Measurements from ENCODE around the gene SLC25A10.
A peak's percentile ranks its signal among the peaks of the same experiment; 100 is the strongest.

Gene SLC25A10, protein sequence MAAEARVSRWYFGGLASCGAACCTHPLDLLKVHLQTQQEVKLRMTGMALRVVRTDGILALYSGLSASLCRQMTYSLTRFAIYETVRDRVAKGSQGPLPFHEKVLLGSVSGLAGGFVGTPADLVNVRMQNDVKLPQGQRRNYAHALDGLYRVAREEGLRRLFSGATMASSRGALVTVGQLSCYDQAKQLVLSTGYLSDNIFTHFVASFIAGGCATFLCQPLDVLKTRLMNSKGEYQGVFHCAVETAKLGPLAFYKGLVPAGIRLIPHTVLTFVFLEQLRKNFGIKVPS

DNA sequence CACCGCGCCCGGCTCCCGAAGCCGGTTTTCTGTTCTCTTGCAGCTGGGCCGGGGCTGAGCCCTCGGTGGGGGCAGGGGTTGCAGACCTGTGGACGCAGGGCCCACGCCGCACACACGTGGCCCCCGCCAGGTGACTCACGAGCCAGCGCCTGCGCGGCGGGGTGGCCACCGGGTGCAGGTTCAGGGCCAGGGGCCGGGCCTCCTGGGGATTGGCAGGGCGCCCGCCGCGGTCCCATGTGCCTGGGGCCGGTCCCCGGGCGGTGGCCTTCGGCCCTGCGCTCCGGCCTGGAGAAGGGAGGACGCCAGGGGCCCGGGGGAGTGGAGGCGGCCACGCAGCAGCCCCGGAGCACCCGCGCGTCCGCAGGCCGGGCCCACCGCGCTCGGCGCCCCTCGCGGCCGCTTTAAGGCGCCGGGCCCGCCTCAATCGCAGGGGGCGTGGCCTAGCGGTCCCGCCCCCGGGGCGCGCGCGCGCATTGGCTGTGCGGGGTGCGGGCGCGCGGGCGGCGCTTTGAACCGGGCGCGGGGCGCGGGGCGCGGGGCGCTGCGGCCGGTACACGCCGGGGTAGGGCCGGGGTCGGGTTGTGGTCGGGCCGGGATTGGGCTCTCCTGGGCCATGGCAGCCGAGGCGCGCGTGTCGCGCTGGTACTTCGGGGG is at the start of gene SLC25A10:
Gene SLC25A10 (plus strand): TSS at position 471 of the 654 bp plus-strand sequence. CDS start 143 bp downstream, at position 614.
- peak; percentile 98 for DNase-seq

DNA sequence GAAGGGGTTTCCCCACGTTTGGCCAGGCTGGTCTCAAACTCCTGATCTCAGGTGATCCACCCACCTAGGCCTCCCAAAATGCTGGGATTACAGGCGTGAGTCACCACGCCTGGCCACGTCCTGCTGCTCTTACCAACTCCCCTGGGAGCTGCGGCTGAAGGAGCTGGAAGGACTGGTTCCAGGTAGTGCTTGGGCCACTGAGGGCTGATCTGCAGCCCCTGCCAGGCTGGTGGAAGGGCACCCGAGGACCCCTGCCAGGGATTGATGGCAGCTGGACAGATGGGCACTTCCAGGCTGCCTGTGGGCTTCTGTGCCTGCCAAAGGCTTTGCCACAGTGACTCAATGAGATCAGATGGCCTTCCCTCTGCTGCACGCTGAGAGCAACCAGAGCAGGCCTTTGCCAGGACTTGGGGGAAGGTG is 48.0 kb upstream of the SLC25A10 start:
- no peak for DNase-seq

DNA sequence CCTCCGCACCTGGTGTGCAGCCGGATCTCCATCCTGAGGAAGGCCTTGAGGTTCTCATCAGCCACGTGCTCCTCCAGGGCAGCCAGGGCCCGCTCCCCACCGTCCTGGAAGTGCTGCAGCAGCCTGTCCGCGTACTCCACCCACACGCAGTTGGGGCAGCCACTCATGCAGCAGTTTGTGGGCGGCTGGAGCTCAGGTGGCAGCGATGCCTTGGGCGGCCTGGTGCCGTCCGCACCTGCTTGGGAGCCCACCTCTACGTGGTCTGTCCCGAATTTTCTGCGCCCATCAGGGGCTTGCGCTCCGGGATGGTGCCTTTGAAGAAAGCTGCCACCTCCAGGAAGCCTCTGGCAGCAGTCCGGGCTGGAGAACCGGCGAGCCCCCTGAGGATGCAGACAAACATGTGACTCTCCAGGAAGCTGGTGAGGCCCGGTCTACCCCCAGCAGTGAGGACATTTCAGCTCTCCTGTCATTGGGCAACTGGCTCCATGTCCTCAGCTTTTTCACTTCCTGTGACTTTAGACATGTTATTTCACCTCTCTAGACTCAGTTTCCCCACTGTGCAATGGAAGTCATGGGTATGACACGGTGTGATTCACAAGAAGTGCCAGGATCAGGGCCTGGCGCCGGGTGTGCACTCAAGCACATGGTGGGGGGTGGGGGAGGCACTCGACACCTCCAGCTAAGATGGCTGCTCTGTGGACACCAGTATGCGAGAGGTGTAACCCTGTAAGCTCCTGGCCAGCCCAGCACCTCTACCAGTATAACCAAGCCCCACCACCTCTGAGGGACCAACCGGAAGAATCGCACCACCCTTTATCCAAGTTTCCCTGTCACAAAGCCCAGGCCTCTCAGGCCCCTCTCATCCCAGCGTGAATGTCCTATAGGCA is 46.6 kb upstream of the SLC25A10 start:
- peak; percentile 57 for DNase-seq

DNA sequence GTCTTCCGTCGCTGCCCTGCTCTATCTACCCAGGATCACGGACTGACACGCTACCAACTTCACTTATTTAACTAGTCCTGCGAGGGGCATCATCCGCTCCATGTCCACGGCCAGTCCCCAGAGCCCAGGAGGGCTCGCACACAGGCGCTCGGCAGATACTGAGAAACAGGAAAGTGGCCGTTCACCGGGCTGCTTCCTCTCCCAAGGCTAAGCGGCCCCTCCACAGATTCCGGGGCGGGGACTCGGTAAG is 46.1 kb upstream of the SLC25A10 start:
- no peak for DNase-seq

DNA sequence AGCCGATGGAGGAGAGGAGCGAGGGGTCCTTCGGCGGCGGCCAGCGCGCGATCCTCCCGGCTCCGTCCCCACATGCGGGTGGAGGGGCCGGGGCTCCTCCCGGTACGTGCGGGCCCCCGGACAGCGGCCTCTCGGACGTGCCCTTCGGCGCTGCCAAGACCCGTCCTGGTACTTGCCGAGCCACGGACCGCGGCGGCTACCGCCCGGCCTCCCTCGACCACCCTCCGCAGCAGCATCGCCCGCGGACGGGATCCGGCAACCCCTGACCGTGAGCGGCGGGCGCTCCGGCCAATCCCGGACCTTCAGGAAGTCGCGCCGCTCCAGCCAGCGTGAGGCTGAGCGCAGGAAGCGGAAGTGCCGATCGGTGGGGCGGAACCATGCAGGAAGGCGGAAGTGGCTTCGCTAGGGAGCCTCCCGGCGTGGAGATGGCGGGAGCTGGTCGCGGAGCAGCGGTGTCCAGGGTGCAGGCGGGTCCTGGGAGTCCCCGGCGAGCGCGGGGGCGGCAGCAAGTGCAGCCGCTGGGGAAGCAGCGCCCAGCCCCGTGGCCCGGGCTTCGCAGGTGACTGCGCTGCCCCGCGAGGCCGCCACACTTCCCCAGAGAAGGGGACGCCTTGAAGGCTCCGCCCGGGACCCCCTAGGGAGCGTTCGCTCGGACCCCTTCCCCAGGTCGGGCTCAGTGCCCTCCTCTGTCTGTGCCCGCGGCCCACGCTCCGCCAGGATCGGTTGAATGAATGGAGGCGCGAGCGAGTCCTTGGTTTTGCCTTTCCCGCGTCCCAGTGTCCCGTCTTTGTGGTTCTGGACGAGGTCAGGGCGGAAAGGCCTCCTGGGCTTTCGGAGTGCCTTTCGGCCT is 45.5 kb upstream of the SLC25A10 start, which contains the start of the genes CCDC137 and OXLD1:
Gene CCDC137 (plus strand): TSS at position 396 of the 850 bp plus-strand sequence. CDS start 30 bp downstream, at position 426.
Gene OXLD1 (minus strand): TSS at position 264 of the 850 bp plus-strand sequence. CDS start 28 bp downstream, at position 236.
- DNase-seq = peak; percentile 97

DNA sequence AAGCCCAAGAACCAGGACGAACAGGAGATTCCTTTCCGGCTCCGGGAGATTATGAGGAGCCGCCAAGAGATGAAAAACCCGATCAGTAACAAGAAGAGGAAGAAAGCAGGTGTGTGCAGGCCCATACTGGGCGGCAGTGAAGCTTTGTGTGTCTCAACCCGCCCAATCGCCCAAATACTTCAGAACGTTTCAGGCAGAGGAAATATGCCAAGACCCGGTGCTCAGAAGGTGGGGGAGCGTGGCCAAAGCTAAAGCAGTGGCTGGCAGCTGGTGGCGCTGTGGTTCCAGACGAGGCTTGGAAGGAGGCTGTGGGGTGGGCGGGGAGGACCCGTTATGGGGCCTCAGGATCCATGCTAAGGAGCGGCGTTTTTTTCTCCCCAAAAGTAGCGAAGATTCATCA is 44.3 kb upstream of the SLC25A10 start:
- no peak for DNase-seq

DNA sequence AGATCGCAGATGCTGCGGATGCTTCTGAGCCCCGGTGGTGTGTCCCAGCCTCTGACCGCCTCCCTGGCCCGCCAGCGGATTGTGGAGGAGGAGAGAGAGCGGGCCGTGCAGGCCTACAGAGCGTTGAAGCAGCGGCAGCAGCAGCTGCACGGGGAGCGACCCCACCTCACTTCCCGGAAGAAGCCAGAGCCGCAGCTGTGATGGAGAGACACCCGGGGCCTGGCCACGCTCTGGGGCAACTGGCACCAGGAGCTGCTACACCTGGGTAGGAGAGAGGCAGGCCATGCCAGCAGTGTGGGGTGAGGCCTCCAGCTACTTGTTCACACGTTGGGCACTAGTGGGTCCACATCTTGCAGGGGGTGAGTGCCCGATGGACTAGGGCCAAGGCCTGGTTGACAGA is 39.6 kb upstream of the SLC25A10 start:
- no peak for DNase-seq

DNA sequence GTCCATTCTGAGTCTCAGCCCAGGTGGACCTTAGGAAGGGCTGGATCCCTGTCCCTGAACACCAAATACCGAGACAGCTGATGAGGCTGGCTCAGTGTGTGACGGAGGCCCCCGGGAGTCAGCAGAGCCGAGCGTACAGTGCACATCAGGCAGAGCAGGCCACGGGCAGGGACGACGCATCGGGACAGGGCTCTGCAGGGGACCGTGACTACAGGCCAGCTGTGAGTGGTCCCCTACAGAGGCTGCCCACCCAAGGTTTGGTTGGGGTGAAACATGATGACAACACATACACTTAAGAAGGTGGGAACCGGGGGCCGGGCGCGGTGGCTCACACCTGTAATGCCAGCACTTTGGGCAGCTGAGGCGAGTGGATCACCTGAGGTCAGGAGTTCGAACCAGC is 39.1 kb upstream of the SLC25A10 start:
- DNase-seq = no peak

DNA sequence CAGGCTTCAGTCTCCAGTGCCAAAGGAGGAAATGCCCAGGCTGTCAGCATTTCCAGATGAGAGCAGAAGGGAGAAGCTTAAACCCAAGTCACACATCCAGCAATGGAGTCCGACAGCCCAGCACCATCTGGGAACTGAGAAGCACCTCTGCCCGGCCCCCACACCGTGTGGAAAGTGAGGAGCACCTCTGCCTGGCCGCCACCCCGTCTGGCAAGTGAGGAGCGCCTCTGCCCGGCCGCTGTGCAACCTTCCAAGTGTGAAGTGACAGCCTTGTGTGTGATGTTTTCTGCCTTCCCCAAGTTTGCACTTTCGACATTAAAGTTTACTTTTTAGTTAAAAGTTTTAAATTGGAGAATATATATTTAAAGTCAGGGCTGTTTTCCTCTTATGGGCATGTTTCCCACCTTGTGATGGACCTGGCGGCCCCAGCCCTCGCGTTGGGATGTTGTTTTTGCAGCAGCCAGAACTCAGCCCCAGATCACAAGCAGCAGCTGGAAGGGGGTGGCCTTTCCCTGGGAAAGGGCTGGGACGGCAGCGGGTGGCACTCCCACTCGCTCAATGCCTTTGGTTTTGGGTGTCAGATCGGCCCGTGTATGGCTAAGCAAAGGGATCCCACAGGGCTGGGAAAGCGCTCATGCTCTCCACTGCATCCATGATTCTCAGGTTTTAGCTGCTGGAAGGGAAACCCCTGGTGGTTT is 38.4 kb upstream of the SLC25A10 start:
- no peak for DNase-seq

DNA sequence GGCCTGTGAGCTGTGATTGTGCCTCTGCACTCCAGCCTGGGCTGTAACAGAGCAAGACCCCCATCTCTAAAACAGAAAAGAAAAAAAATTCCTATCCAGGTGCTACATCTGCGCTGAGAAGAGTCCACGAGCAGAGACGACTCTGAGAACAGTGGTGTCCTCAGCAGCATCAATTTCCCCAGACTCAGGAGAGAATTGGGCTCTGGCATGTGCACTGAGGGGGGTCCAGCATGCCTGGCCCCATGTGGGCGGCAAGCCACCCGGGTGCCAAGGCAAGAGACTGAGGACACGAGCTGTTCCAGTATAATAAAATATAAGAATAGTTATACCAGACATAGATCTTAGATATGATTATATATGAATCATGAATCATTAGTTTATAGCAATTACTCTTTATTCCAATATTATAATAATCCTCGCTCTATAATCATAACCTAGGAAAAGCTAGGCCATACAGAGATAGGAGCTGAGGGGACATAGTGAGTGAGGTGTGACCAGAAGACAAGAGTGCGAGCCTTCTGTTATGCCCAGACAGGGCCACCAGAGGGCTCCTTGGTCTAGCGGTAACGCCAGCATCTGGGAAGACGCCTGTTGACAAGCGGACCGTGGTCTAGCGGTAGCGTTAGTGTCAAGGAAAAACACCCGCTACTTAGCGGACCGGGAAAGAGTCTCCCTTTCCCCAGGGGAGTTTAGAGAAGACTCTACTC is 36.4 kb upstream of the SLC25A10 start:
- peak; percentile 28 for DNase-seq

DNA sequence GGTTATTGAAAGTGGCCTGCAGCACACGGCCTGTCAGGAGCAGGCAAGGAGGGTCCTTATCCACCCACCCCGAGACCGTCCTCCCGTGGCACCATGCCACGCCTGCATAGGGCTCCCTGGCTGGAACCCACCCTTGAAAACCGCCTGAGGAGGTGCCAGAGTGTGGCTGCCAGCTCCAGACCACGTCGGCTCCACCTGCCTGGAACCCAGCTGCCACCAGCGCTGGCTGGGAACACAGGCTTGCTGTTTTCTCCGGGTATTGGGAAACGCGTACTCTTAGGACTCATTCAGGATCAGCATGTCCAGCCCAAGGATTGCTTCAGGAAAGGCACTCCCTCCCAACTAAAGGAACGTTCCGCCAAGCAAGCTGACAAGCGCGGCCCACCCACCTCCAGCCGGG is 35.2 kb upstream of the SLC25A10 start:
- DNase-seq = no peak

DNA sequence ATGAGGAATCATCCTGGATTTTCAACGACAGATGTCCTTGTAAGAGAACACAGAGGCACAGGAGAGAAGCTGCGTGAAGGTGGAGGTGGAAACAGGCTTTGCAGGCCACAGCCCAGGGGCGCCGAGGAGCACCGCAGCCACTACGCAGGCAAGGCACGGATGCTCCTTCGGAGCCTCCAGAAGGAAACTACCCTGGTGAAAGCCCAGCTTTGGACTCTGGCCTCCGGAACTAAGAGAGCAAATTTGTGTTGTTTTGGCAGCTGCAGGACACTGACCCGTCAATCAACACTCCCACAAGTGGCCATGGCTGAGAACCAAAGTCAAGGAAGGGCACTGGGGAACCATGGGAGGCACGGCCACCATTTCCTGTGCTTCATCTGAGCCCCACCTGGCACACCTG is 31.9 kb upstream of the SLC25A10 start:
- DNase-seq = no peak

DNA sequence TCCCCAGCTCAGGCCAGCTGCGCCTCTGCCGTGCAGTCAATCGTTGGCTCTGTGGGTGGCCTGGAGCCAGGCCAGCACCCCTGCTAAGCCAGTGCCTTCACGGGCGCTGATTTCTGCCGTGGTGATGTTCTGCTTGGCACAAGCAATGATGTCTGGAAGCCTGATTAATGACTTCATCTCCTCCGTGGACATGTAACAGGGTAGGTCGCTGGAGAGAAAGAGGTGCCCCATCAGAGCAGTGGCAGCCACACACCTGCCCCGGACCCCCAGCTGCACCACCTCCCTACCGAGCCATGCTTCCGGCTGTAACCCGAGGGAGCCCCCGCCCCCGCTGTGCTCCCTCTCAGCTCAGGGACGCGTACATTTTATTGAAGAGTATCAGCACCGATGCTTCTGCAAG is 30.4 kb upstream of the SLC25A10 start:
- no peak for DNase-seq

DNA sequence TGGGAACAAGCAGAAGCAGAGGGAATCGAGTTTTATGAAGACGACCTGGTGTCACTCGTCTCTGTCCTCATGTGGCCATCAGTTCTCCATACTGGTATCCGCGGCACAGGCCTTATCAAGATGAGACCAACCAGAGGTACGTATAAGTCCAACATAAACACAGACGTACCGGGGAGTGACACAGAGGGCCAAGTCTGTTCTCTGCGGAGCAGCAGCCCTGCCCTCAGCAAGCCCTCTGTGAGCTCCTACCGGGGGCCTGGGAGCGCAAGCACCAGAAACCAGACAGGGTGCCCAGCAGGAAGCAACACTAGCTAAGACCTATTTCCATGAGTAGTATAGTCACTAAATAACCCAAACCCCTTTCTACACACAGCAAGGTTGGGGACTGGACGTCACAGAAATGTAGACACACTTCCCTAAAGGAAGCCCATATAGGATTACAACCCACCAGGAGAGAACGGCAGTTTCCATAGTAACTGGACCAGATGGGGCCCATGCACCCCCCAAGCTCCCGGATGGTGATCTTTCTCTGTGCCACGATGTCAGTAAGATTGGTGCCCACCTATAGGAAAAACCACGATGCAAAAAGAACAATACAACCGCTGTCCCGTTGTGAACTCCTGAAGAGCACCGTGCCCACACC is 29.4 kb upstream of the SLC25A10 start:
- DNase-seq = no peak

DNA sequence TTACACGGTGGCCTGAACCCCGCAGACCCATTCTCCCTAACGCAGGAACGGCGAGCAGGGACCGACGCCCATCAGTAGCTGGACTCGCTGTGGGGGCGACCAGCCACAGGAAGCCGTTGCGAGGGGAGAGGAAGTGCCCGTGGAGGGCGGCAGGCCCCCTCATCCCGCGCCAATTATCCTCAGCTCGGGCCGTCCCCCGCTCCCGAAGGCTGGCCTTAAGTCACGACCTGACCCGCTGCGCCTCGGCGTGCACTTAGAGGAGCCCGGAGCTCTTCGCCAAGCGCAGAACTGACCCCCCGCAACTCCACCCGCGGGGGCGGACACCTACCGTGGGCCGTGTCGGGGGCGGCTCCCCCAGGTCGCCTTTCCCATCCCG is 28.9 kb upstream of the SLC25A10 start:
- DNase-seq = no peak

DNA sequence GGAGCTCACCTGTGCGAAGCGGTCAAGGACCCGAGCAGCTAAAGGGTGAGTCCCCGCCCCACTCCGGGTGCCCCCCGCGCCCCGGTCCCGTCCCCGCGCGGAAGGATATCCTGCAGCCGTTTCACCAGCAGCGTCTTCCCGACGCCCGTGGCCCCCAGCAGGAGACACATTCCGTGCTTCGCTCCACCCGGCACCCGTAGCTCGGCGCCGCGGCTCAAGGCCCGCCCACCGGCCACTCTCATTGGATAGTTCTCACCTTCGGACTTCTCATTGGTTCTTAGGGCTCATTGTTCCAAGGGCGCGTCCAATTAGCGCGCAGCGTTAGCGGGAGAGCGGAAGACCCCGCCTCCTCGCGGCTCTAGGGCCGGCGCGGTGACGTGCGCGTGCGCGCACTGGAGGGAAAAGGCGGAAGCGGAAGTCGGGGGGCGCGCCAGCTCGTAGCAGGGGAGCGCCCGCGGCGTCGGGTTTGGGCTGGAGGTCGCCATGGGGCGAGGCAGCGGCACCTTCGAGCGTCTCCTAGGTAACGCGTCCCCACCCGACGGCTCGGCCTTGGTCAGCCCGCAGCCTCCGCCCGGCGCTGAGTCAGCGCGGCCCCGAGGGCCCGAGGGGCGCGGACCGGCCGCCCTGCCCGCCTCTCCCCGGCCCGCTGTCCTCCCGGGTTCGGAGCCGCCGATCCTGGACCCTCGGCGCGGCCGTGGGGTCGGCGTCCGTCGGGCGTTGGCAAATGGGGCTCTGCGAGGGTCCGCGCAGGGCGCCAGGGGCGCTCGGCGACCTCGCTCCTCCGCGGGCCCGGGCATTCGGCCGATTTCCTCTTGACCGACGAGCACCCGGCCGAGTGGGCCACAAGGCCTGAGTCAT is 28.3 kb upstream of the SLC25A10 start, which contains the start of the genes ARL16 and HGS:
Gene ARL16 (minus strand): TSS at position 214 of the 858 bp plus-strand sequence. CDS start 44 bp downstream, at position 170.
Gene HGS (plus strand): TSS at position 428 of the 858 bp plus-strand sequence. CDS start 56 bp downstream, at position 484.
- DNase-seq = peak; percentile 99

DNA sequence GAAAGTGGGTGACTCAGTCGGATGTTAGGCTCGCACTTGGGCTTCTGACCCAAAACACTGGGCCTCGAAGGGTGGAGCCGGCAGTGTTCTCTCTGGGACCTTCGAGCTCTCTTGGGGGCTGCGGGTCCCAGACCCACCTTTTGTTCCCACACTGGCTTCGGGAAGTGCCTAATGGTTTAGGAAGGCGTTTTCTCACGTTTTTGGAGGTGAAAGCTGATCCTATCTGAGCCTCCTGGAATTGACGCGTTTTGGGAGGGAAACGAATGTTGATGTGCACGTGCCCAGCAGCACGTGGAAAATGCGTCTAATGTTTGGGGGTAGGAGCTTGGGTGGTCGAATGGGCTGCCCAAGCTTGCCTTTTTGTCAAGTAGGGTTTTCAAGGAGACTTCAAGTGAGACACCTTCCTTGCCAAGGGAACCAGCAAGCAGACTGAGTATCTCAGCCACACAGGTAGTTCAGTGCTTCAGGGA is 27.6 kb upstream of the SLC25A10 start:
- DNase-seq = no peak

DNA sequence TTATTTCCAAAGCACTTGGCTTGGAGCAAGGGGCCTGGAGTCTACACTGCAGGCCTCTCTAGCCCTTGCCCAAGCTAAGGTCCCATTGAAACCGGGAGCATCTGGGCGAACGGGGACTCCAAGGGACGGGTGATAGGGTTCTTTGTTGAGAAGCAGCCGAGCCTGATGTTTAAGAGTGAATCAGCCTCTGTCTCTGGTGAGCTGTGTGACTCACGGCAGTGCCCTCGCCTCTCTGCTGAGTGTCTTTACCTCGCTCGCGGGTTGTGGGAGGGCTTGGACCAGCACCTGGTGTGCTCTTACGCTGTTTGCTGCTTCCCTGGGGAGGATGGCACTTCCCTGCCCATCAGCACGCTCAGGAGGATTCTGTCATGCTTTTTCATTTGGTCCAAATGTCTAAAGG is 27.0 kb upstream of the SLC25A10 start:
- DNase-seq = peak; percentile 48

DNA sequence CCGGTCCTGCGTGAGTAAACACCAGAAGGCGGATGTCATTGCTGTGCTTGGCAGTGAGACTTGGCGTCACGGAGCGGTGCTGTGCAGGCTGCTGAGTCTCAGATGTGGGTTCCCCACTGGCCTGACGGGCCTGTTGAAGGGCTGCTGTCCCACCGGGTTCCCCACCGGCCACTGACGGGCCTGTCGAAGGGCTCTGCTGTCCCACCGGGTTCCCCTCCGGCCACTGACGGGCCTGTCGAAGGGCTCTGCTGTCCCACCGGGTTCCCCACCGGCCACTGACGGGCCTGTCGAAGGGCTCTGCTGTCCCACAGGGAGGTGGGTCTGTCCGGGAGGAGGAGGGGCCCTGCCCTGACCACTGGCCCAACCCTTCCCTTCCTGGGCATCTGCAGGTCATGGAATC is 25.5 kb upstream of the SLC25A10 start:
- DNase-seq = no peak

All from RPMI8226 (cell line).